Measurements from ENCODE around the gene DIP2C.

- no peak for TF ChIP-seq EP300 (IDR thresholded peaks at IDR 0.05; ENCODE audit: borderline replicate concordance in 1 of 2, low read depth in 1 of 2, low read length in 1 of 2)
- no peak for TF ChIP-seq CTCF (IDR thresholded peaks at IDR 0.05)
- no peak for TF ChIP-seq GABPA (IDR thresholded peaks at IDR 0.05; ENCODE audit: low read depth)
- TF ChIP-seq GATA2 (CRISPR knock-in tag; IDR thresholded peaks at IDR 0.05): no peak
- no peak for TF ChIP-seq TEAD4 (IDR thresholded peaks at IDR 0.05; ENCODE audit: borderline replicate concordance, insufficient read depth)
These were observed 58.8 kb downstream of the DIP2C start for GRCh38 chr10:630581-631073.
